Activated CD4-positive, alpha-beta T cell treated with anti-CD3 and anti-CD28 coated beads, Interleukin-2, amount 50 U/mL, for 4 hours (primary cell): ENCODE results near the gene ACP6.
A peak's percentile ranks its signal among the peaks of the same experiment; 100 is the strongest.
"Not testable (repeated sequence)": the region's sequence is repeated elsewhere in the genome, so short reads cannot be mapped to it uniquely, and the experiment has no call there.

Experiments
- DNase-seq, 2 experiments: peaks; one replicate each; pipeline ENCODE4 v3.0.0-alpha.2; 2020

Gene ACP6

GRCh38 chr1:147618771-147619170 is 51.6 kb downstream of the ACP6 start:
- no peak for DNase-seq

- DNase-seq = peak; percentile 36 to 40
Observed at GRCh38 chr1:147618077-147618569, 52.2 kb downstream of the ACP6 start.

GRCh38 chr1:147614966-147615365 is 55.4 kb downstream of the ACP6 start:
- DNase-seq = not testable (repeated sequence)

- no peak for DNase-seq
Observed at GRCh38 chr1:147613506-147613905, 56.8 kb downstream of the ACP6 start.

- DNase-seq = no peak
Observed at GRCh38 chr1:147612366-147612765, 58.0 kb downstream of the ACP6 start.

- no peak for DNase-seq
Observed at GRCh38 chr1:147611586-147611985, 58.7 kb downstream of the ACP6 start.

- no peak for DNase-seq
Observed at GRCh38 chr1:147611021-147611426, 59.3 kb downstream of the ACP6 start.

GRCh38 chr1:147609358-147609757 is 61.0 kb downstream of the ACP6 start:
- DNase-seq = no peak

GRCh38 chr1:147608596-147608995 is 61.7 kb downstream of the ACP6 start:
- DNase-seq = no peak

- no peak for DNase-seq
Observed at GRCh38 chr1:147605591-147605990, 64.7 kb downstream of the ACP6 start.

- no peak for DNase-seq
Observed at GRCh38 chr1:147603986-147604385, 66.3 kb downstream of the ACP6 start.

- peak in 1 of 2 experiments; percentile 10 for DNase-seq
Observed at GRCh38 chr1:147600119-147601111, 69.9 kb downstream of the ACP6 start.

- DNase-seq = peak; percentile 98
Observed at GRCh38 chr1:147599362-147600118, 70.8 kb downstream of the ACP6 start.

- DNase-seq = peak; percentile 16 to 17
Observed at GRCh38 chr1:147598621-147599361, 71.5 kb downstream of the ACP6 start.

GRCh38 chr1:147597010-147597409 is 73.3 kb downstream of the ACP6 start:
- no peak for DNase-seq
